Amygdala (tissue), 56 donors: Measurements from ENCODE around the gene NR2F6.

Experiments used
- DNase-seq, 56 donors: peaks; one replicate each; lab custom pipeline; 2025; lab: John Stamatoyannopoulos, UW

Gene NR2F6

DNA sequence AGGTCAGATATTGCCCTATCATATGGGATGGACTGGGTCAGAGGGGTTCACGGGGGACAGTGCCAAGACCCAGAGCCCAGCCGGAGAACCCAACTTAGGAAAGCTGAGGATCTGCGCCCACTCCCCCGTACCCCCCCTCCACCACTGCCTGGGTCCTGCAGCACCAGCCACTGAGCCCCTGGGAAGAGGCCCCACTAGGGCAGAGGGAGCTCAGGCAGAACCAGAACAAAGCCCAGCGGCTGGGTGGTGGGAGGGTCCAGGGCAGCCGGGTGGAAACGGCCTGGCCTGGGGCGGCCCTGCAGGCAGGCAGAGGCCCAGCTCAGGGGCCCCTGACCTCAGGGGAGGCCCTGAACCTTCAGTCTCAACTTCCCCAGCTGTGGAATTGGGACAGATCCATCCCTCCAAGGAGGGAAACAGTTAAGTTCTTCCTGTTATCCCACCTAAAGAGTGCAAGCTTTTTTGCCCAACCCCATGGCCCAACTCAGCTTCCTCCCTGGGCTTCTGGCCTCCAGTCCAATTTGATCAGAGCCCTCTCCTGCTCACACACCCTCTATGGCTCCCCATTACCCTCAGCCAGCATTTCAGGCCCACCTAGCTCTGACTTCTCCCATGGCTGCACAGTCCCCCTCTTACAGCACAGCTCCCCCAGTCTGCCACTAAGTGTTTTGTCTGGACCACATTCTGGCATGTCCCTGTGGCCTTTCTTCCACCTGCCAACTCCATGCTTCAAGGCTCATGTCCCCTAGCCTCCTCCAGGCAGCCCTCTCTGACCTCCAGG is 3.1 kb downstream of the NR2F6 start:
- peak in 1 of 56 donors; percentile 10 for DNase-seq

DNA sequence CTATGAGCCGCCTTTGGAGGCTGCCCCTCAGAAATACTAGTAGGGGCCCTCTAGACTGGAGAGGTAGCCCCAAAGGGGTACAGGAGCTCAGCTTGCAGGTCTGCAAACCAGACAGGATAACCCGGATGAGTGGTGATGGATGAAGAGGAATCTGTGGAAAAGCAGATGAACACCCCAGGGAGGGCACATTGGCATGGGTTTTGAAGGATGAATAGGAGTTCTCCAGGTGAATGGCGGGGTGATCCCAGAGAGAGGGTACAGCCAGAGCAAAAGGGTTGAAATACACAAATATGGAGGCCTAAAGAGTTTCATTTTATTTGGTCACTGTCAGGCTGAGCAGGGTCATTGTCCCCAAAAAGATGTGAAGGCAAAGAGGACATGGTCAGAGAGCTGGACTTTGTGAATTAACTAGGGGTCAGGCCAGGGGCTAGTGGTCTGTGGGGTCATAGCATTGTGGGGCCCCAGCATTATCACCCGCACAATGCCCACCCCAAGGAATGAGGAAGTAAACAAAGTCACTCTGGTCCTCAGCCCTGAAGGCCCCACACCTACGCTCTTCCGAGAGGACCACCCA is 4.8 kb downstream of the NR2F6 start:
- no peak for DNase-seq

DNA sequence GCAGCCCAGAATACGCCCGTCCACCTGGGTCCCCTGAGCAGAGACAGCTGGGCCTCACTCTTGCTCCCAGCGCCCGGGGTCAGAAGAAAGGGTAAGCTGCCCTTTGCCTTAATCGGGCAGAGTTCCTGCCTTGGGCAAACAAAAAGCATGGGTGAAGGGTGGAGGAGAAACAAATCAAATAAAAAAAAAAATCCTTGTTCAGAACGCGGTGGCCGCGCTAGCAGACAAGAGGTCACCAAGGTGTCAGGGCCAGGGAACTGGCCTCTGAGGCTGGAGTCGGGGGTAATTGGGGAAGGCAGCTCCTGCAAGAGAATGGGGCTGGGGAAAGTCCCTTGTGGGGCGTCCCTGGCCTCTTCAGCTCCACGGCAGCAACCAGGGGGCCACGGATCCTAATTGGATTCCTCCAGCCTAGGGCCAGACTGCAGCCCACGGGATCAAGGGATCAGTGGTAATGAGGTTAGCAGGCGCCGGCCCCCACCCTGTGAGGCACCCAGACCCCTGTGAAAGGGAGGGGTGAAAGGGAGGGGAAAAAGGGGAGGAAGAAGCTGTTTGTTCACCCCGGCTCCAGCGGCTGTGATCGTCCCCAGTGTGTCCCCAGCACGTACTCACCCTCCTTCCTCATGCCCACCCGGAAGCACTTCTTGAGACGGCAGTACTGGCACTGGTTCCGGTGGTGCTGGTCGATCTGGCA is 5.5 kb downstream of the NR2F6 start:
- DNase-seq: no peak

DNA sequence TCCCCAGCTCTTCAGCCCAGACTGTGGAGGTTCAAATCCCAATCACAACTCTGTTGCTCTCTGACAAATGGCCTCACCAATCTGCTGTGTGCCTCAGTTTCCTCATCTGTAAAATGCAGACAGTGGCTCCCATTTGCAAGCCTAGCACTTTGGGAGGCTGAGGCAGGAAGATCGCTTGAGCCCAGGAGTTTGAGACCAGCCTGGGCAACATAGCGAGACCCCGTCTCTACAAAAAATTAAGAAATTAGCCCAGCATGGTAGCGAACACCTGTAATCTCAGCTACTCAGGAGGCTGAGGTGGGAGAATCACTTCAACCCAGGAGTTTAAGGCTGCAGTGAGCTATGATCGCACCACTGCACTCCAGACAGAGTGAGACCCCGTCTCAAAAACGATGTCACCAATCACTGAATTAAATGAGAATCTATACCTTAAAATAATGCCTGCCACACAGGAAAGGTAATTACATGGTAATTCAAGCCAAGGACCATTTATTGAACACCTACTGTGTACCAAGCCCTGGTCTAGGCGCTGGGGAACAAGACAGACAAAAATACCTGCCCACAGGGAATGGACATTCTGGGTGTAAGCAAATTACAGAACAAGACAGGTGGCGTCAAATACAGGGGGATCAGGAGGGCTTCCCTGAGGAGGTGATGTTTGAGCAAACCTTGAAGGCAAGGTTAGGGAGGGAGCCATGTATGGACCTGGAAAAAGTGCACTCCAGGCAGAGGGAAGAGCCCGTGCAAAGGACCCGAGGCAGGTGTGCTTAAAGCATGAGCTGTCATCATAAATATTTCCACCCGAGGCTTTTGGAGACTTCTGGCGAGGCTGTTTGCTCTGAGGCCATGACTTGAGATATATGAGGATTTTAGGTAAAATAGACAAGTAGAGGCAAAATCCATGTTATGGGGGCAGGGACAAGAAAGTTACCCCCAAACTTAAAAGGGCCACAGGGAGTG is 7.7 kb downstream of the NR2F6 start:
- no peak for DNase-seq

DNA sequence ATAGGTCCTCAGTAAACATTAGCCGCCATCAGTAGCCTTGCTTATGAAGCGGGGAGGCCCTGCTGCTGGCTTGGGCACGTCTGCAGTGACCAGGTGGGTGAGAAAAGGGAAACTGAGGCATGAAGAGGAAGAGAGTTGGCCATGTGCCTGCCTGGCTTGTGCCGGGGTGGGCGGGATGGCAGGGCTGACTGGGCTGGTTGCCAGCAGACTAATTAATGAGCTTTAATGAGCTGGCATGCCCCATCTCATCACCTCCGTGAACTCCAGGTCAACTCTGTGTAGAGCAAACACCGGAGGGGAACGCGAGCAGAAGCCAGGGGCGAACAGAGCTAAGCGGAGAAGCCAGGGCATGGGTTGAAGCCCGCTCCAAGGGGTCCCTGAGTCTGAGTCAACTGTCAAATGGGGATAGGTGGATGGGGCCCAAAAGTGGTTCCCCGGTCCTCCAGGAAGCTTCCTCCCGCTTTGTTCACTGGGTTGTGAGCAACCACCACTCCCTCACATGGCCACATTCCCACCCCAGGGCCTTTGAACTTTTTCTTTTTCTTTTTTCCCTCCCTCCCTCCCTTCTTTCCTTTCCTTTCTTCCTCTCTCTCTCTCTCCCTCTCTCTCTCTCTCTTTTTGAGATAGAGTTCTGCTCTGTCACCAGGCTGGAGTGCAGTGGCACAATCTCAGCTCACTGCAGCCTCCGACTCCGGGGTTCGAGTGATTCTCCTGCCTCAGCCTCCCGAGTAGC is 8.7 kb downstream of the NR2F6 start:
- no peak for DNase-seq

DNA sequence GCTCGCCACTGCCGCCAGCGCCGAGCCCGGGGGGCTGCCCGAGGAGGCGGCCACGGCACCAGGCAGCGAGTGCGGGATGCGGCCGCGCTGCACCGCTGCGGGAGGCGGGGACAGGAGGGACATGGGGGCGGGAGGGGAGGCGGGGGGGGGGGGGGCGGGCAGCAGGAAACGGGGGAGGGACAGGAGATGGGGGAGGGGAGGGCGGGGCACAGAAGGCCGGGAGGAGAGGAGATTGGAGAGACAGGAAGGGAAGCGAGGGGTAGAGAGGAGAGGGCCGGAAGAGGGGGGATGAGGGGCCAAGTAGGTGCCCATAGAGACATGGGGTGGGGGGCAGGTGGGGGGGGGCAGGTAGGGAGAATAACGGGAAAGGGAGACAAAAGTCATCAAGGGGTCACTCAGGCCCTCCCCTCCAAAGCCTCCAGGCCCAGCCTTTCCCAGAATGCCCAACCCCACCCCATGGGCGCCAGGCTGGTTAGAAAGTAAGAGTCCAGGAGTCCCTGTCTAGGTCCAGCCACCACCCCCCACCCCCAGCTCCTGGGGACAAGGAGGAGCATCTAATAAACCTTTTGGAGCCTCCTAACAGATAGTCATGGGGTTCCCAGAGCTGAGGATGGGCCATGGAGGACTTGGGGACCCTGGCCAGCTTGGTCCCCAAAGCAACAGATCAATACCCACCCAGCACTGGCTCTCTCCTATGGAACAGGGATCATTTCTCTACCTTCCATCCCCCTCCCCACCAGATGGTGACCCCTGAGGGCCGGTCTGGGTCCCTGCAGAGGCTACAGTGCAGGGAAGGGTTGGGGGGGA is 9.5 kb downstream of the NR2F6 start:
- peak in 1 of 56 donors; percentile 45 for DNase-seq

DNA sequence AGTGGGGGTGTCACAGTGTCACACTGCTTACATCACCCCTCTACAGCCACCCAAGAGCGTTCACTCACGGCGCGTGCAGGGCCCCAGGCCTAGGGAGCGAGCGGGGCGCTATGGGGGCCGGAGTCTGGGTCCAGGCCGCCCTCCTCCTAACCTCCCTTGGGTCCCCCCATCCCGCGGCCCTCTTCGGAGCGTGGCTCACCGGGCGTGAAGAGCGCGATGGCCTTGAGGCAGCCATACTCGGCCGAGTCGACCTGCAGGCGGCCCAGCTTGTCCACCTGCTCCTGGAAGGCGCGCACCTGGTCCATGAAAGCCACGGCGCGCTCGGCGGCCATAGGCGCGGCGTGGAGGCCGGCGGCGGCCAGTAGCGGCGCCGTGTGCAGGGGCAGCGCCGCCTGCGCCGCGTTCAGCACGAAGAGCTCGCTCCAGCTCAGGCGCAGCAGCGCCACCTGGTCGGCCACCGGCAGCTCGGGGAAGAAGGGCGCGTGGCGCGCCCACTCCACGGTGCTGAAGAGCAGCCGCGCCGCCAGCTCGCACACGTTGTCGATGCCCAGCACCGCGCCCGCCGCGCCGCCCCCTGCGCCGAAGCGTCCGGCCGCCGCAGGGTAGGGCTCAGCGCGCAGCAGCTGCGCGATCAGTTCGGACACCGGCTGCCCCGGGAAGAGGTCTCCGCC is 10.3 kb downstream of the NR2F6 start:
- DNase-seq: peak in 40 of 56 donors; percentile 7 to 78 (median 45)

DNA sequence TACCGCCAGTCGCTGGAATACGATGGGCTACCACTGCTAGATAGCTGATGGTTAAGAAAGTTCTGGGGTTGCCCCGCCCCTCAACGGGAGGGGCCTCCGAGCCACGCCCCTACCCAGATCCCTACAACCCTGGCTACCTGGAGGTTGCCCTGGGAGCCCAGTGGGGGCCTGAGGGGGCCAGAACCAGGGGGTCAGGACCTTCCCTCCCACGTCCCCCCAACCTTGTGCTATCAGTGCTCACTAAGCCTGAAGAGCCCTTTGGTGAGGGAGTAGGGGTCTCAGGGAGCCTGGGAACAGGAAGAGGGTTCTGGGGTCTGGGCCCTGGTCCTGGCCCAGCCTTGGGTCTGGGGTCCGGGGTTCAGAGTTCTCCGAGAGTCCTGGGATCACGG is 10.8 kb downstream of the NR2F6 start:
- peak in 15 of 56 donors; percentile 10 to 50 (median 25) for DNase-seq

DNA sequence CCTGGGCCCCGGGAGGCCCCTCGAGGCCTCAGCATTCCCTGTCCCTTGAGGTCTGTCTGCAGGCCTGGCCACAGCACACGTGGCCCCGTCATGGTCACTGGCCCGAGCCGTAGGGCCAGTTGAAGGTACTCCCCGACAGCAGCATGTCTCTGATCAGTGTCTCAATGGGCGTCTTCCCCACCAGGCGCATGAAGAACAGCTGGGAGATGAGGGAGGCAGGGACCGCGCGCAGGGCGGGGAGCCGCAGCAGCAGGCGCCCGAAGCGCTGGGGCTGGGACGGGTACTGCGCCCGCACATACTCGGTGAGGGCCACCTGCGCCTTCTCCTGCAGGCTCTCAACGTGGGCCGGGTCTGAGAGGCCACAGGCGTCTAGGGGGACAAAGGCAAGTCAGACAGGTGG is 13.5 kb downstream of the NR2F6 start:
- no peak for DNase-seq

DNA sequence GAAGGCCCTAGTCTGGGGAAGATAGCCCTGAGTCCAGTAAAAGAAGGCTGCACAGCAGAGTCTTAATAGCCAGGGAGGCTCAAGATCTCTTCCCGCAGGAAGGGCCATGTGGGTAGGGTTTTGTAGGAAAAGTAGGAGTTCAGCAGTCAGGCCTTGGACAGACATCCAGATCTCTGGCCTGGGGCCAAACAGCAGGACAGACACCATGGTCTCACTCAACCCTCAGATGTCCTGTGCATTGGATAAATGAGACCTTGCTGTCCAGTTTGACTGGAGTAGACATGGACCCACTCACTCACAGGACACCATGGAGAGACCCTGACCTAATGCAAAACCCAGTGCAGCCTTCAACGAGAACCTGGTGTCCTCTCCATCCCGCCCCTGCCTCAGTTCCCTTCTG is 15.8 kb downstream of the NR2F6 start:
- no peak for DNase-seq

DNA sequence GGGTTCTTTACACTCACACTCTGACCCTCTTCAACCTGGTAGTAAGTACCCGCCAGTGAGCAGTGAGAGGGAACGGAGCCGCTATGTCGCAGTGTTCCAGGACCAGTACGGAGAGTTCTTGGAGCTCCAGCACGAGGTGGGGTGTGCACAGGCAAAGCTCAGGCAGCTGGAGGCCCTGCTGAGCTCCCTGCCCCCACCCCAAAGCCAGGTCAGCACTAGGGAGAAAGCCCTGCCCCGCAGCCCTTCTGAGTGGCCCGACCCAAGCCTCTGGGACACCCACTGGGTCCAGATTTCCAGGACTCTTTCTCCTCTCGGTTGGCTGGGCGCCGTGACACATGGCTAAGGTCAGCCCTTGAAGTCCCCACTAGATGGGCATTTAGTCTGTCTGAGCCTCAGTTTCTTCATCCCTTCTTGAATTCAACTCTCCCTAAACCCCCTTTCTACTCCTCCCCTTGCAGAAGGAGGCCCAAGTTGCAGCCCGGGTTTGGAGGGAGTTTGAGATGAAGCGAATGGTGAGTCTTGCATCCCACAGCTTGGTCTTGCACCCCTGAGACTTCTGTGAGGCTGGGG is 17.8 kb downstream of the NR2F6 start:
- no peak for DNase-seq

DNA sequence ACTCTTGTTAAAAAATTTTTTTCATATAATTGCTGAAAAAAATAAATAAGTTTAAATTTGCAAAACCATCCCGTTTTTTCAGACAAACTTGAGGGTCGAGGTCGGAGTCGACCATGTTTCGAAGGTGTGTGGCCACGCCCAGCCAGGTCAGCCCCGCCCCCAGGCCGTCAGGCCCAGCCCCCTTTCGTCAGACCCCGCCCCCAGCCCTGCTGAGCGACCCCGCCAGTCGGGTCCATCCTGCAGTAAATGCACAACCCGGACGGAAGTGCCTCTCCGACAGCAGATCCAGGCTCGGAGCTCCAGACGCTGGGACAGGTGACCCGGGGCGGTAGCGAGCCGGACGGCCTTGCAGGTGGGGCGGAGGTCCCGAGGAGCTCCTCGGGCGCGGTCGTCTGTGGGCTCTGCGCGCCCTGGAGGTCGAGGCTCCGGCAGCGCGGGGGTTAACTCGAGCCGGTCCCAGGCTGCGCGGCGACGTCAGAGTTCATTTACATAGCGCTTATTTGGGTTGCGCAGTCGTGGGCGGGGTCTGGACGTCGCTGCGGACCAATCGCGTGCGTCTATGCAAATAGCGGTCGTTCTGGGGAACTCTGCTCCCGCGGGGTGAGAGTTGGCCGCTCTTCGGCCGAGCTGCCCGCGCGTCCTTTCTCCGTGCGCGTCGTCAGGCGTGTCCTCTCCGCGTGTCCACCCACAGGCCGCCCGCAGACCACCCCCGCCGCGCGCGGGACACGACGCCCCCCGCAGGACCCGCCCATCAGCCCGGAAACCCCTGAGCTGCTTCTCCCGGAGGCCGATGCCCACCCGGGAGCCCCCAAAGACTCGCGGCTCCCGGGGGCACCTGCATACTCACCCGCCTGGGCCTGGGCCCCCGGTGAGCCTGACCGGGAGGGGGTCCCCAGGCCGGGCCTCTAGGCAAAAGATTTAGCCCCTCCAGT is 19.5 kb downstream of the NR2F6 start, which contains the start of gene OCEL1:
TSS of gene OCEL1 (plus strand) at position 225 of the 932 bp plus-strand sequence. CDS start at position 247, 22 bp downstream.
- peak; percentile 74 to 99 (median 96) for DNase-seq

DNA sequence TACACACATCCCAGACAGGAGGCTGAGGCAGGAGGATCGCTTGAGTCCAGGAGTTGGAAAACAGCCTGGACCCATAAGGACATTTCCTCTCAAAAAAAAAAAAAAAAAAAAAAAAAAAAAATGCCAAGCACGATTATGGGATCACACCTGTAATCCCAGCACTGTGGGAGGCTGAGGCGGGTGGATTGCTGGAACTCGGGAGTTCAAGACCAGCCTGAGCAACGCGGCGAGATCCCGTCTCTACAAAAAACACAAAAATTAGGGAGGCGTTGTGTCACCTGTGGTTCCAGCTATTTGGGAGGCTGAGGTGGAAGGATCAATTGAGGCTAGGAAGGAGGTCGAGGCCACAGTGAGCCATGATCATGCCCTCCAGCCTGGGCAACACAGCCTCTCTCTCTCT is 20.7 kb downstream of the NR2F6 start:
- DNase-seq: no peak

DNA sequence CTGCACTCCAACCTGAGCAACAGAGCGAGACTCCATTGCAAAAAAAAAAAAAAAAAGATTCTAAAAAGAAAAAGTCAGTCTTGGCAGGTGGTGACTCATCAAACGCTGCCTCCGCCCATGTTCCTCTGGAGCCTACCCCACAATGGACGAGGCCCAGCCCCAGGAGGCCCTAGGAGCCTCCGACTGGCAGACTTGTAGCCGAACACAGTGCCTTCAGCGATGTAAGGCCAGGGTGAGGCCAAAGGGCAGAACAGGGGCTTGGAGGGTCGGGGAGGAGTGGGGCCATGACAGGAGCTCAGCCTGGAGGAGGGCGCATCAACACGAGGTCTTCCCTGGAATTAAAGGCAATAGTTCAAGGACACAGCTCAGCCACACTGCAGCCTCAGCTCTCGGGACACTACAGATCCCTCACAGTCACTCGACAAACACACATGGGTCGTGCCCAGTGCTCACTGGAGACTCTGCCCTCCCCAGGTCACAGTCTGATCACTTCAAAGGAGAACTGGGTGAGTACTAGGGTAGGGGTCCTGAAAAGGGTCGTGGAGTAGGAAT is 25.4 kb downstream of the NR2F6 start:
- DNase-seq: no peak

DNA sequence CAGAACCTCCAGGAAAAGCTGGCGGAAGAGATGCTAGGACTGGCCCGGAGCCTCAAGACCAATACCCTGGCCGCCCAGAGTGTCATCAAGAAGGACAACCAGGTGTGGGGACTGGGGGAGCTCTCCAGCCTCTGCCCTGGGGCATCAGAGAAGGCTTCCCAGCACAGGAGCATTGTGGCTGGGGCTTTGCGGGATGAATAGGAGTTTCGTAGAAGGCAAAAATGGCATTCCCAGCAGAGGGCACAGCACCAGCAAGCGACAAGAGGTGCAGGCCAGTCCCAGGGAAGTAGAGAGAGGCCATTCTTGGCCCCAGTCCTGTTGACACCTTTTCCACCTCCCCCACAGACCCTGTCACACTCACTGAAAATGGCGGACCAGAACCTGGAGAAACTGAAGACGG is 26.4 kb downstream of the NR2F6 start:
- no peak for DNase-seq

DNA sequence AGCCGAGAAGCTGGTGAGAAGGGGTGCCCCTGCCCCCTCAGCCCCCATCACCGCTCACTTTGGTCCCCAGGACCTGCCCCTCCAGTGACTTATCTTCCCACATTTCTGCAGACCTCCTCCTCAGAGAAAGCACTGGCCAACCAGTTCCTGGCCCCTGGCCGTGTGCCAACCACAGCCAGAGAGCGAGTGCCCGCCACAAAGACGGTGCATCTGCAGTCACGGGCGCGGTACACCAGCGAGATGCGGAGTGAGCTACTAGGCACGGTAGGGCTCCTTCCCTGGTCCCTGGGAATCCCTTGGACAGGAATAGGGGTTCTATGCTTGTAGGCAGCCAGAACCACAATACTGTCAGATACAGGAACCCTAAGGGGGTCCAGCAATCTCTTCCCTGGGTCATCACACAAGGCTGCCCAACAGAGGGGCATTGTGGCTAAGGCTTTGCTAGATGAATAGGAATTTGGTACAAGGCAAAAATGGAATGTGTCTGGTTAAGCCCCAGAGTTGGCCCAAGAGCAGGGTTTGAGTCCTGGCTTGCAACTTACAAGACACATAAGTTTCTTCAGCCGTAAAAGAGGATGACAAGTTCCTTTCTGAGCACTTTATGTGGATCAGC is 29.6 kb downstream of the NR2F6 start:
- peak in 2 of 56 donors; percentile 13 to 22 for DNase-seq
